ENCODE data around the gene NPFF.
A peak's percentile ranks its signal among the peaks of the same experiment; 100 is the strongest.
"Not testable (repeated sequence)": the region's sequence is repeated elsewhere in the genome, so short reads cannot be mapped to it uniquely, and the experiment has no call there.

NPFF gene

GRCh38 chr12:53483979-53484377, 23.3 kb downstream of the NPFF start:
- Histone ChIP-seq H3K9ac (ENCODE audit: low read depth in 1 of 2, low read length in 2 of 2) (no peak overlapping the region), H3K4me1 (ENCODE audit: control insufficient read depth in 1 of 2, insufficient read depth in 2 of 2, low read length in 2 of 2) (peaks cover 28 to 30% of the 10 kb centered on the region in 2 donors), H3K27ac (ENCODE audit: low read depth, low read length) (no peak overlapping the region), H3K36me3 (ENCODE audit: control insufficient read depth in 1 of 2, insufficient read depth in 2 of 2, low read length in 2 of 2) (peaks cover 28 to 74% of the 10 kb centered on the region in 2 donors), H3K27me3 (ENCODE audit: control insufficient read depth in 1 of 2, insufficient read depth in 2 of 2, low read length in 2 of 2) (no peaks in the 10 kb centered on the region), H3K4me3 (ENCODE audit: low read depth in 1 of 2, low read length in 2 of 2) (no peak overlapping the region), H3K9me3 (ENCODE audit: control insufficient read depth in 1 of 2, low read length in 2 of 2) (no peaks in the 10 kb centered on the region)

- H3K4me1 ChIP-seq (ENCODE audit: control insufficient read depth in 1 of 2, insufficient read depth in 2 of 2, low read length in 2 of 2) = peaks cover 28 to 30% of the 10 kb centered on the region in 2 donors
- no peaks in the 10 kb centered on the region for H3K9me3 ChIP-seq (ENCODE audit: control insufficient read depth in 1 of 2, low read length in 2 of 2)
- H3K9ac ChIP-seq (ENCODE audit: low read depth in 1 of 2, low read length in 2 of 2) = peak overlapping the region; percentile 16 to 19
- H3K27me3 ChIP-seq (ENCODE audit: control insufficient read depth in 1 of 2, insufficient read depth in 2 of 2, low read length in 2 of 2) = no peaks in the 10 kb centered on the region
- H3K36me3 ChIP-seq (ENCODE audit: control insufficient read depth in 1 of 2, insufficient read depth in 2 of 2, low read length in 2 of 2) = peaks cover 30 to 80% of the 10 kb centered on the region in 2 donors
- H3K27ac ChIP-seq (ENCODE audit: low read depth, low read length) = no peak overlapping the region
- H3K4me3 ChIP-seq (ENCODE audit: low read depth in 1 of 2, low read length in 2 of 2) = no peak overlapping the region
Measured at GRCh38 chr12:53483225-53483978, 23.9 kb downstream of the NPFF start.

GRCh38 chr12:53482626-53483168, 24.6 kb downstream of the NPFF start:
- Histone ChIP-seq H3K36me3 (ENCODE audit: control insufficient read depth in 1 of 2, insufficient read depth in 2 of 2, low read length in 2 of 2) (peaks cover 30 to 83% of the 10 kb centered on the region in 2 donors), H3K4me1 (ENCODE audit: control insufficient read depth in 1 of 2, insufficient read depth in 2 of 2, low read length in 2 of 2) (peaks cover 28 to 30% of the 10 kb centered on the region in 2 donors), H3K27ac (ENCODE audit: low read depth, low read length) (no peak overlapping the region), H3K9ac (ENCODE audit: low read depth in 1 of 2, low read length in 2 of 2) (peak overlapping the region in 1 of 2 donors; percentile 16), H3K27me3 (ENCODE audit: control insufficient read depth in 1 of 2, insufficient read depth in 2 of 2, low read length in 2 of 2) (no peaks in the 10 kb centered on the region), H3K9me3 (ENCODE audit: control insufficient read depth in 1 of 2, low read length in 2 of 2) (no peaks in the 10 kb centered on the region), H3K4me3 (ENCODE audit: low read depth in 1 of 2, low read length in 2 of 2) (no peak overlapping the region)

GRCh38 chr12:53481939-53482586, 25.2 kb downstream of the NPFF start:
- H3K27ac ChIP-seq (ENCODE audit: low read depth, low read length) = no peak overlapping the region
- peaks cover 28 to 30% of the 10 kb centered on the region in 2 donors for H3K4me1 ChIP-seq (ENCODE audit: control insufficient read depth in 1 of 2, insufficient read depth in 2 of 2, low read length in 2 of 2)
- no peak overlapping the region for H3K4me3 ChIP-seq (ENCODE audit: low read depth in 1 of 2, low read length in 2 of 2)
- peaks cover 31 to 78% of the 10 kb centered on the region in 2 donors for H3K36me3 ChIP-seq (ENCODE audit: control insufficient read depth in 1 of 2, insufficient read depth in 2 of 2, low read length in 2 of 2)
- H3K9me3 ChIP-seq (ENCODE audit: control insufficient read depth in 1 of 2, low read length in 2 of 2) = no peaks in the 10 kb centered on the region
- no peaks in the 10 kb centered on the region for H3K27me3 ChIP-seq (ENCODE audit: control insufficient read depth in 1 of 2, insufficient read depth in 2 of 2, low read length in 2 of 2)
- no peak overlapping the region for H3K9ac ChIP-seq (ENCODE audit: low read depth in 1 of 2, low read length in 2 of 2)

GRCh38 chr12:53481458-53481857, 25.8 kb downstream of the NPFF start:
- not testable (repeated sequence) for H3K9ac ChIP-seq (ENCODE audit: low read depth in 1 of 2, low read length in 2 of 2); H3K27me3 ChIP-seq (ENCODE audit: control insufficient read depth in 1 of 2, insufficient read depth in 2 of 2, low read length in 2 of 2); H3K9me3 ChIP-seq (ENCODE audit: control insufficient read depth in 1 of 2, low read length in 2 of 2); H3K4me3 ChIP-seq (ENCODE audit: low read depth in 1 of 2, low read length in 2 of 2); H3K27ac ChIP-seq (ENCODE audit: low read depth, low read length)
- peaks cover 37 to 76% of the 10 kb centered on the region in 2 donors for H3K36me3 ChIP-seq (ENCODE audit: control insufficient read depth in 1 of 2, insufficient read depth in 2 of 2, low read length in 2 of 2)
- peaks cover 28 to 30% of the 10 kb centered on the region in 2 donors for H3K4me1 ChIP-seq (ENCODE audit: control insufficient read depth in 1 of 2, insufficient read depth in 2 of 2, low read length in 2 of 2)

DNA sequence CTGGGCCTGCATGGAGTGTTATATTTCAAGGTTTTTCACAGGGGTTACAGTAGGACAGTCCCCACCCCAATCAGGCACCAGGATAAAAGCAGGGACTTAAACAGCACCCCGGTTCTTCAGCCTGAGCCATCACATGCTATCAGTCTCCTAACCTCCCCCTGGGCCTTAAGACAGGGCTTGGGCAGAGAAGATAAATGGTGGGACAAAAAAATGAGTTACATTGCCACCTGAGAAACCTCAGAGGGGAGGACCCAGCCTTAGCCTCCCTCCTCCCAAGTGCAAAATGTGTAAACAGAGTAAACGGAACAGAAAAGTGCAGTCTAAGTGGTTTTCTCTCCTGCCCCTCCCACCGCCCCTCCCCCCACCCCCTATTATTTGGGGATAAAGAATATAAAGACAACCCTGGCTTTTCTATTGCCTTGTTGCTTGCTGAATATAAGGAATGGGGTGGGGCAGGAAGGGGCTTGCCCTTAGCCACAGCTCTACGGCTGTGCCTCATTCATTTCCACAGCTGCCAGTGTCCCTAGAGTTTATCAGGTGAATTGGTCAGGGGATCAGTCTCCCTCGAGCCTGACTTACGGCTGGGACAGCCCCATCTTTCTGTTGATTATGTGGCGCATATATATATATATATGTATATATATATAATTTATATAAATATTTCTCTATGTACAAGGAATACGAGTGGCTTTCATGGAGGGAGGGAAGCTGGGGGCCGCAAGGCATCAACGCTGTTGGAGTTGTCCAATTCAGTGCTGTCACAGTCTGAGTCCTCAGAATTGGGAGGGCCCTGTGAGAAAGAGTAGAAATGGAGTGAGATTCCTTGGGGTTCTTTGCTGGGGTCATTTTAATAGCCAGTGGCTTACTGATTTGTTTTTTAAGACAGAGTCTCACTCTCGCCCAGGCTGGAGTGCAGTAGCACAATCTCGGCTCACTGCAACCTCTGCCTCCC, 26.5 kb downstream of the NPFF start:
- H3K9me3 ChIP-seq (ENCODE audit: control insufficient read depth in 1 of 2, low read length in 2 of 2) = no peaks in the 10 kb centered on the region
- no peak overlapping the region for H3K9ac ChIP-seq (ENCODE audit: low read depth in 1 of 2, low read length in 2 of 2)
- H3K4me3 ChIP-seq (ENCODE audit: low read depth in 1 of 2, low read length in 2 of 2) = no peak overlapping the region
- H3K27me3 ChIP-seq (ENCODE audit: control insufficient read depth in 1 of 2, insufficient read depth in 2 of 2, low read length in 2 of 2) = no peaks in the 10 kb centered on the region
- H3K4me1 ChIP-seq (ENCODE audit: control insufficient read depth in 1 of 2, insufficient read depth in 2 of 2, low read length in 2 of 2) = peaks cover 28 to 30% of the 10 kb centered on the region in 2 donors
- peaks cover 41 to 76% of the 10 kb centered on the region in 2 donors for H3K36me3 ChIP-seq (ENCODE audit: control insufficient read depth in 1 of 2, insufficient read depth in 2 of 2, low read length in 2 of 2)
- no peak overlapping the region for H3K27ac ChIP-seq (ENCODE audit: low read depth, low read length)

DNA sequence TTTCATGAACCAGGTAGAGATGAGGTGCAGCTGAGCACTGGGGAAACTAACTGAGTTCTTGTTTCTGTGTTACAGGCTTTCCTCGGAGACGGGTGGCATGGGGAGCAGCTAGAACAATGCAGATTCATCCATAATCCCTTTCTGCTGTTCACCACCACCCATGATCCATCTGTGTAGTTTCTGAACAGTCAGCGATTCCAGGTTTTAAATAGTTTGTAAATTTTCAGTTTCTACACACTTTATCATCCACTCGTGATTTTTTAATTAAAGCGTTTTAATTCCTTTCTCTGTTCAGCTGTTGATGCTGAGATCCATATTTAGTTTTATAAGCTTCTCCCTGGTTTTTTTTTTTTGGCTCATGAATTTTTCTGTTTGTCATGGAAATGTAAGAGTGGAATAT, 28.0 kb downstream of the NPFF start:
- Histone ChIP-seq H3K9ac (ENCODE audit: low read depth in 1 of 2, low read length in 2 of 2) (no peak overlapping the region), H3K27me3 (ENCODE audit: control insufficient read depth in 1 of 2, insufficient read depth in 2 of 2, low read length in 2 of 2) (no peaks in the 10 kb centered on the region), H3K4me1 (ENCODE audit: control insufficient read depth in 1 of 2, insufficient read depth in 2 of 2, low read length in 2 of 2) (peaks cover 32 to 37% of the 10 kb centered on the region in 2 donors), H3K4me3 (ENCODE audit: low read depth in 1 of 2, low read length in 2 of 2) (no peak overlapping the region), H3K9me3 (ENCODE audit: control insufficient read depth in 1 of 2, low read length in 2 of 2) (no peaks in the 10 kb centered on the region), H3K27ac (ENCODE audit: low read depth, low read length) (no peak overlapping the region), H3K36me3 (ENCODE audit: control insufficient read depth in 1 of 2, insufficient read depth in 2 of 2, low read length in 2 of 2) (peaks cover 50 to 81% of the 10 kb centered on the region in 2 donors)

DNA sequence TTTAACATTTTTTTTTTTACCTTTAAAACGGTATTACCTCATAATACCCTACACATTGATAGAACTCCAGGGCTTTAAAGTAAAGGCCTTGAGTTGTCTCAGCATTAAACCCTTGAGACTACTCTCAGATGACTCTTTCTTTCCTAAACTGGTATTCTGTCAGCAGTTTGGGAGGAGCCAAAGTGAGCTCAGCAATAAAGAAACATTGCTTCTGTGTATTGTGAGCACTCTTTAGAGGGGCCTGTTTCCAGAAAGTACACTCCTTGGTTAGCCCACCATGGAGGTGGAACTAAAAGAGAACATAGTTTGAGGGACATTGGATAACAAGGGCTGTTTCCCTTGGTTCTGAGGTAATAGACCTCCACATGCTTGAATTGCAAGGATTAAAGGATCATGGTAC, 28.4 kb downstream of the NPFF start:
- Histone ChIP-seq H3K9ac (ENCODE audit: low read depth in 1 of 2, low read length in 2 of 2) (no peak overlapping the region), H3K27me3 (ENCODE audit: control insufficient read depth in 1 of 2, insufficient read depth in 2 of 2, low read length in 2 of 2) (no peaks in the 10 kb centered on the region), H3K9me3 (ENCODE audit: control insufficient read depth in 1 of 2, low read length in 2 of 2) (no peaks in the 10 kb centered on the region), H3K4me1 (ENCODE audit: control insufficient read depth in 1 of 2, insufficient read depth in 2 of 2, low read length in 2 of 2) (peaks cover 31 to 39% of the 10 kb centered on the region in 2 donors), H3K27ac (ENCODE audit: low read depth, low read length) (no peak overlapping the region), H3K36me3 (ENCODE audit: control insufficient read depth in 1 of 2, insufficient read depth in 2 of 2, low read length in 2 of 2) (peaks cover 55 to 82% of the 10 kb centered on the region in 2 donors), H3K4me3 (ENCODE audit: low read depth in 1 of 2, low read length in 2 of 2) (no peak overlapping the region)

- Histone ChIP-seq H3K9me3 (ENCODE audit: control insufficient read depth in 1 of 2, low read length in 2 of 2) (no peaks in the 10 kb centered on the region), H3K4me3 (ENCODE audit: low read depth in 1 of 2, low read length in 2 of 2) (no peak overlapping the region), H3K27ac (ENCODE audit: low read depth, low read length) (no peak overlapping the region), H3K4me1 (ENCODE audit: control insufficient read depth in 1 of 2, insufficient read depth in 2 of 2, low read length in 2 of 2) (peaks cover 18 to 25% of the 10 kb centered on the region in 2 donors), H3K36me3 (ENCODE audit: control insufficient read depth in 1 of 2, insufficient read depth in 2 of 2, low read length in 2 of 2) (peaks cover 61 to 88% of the 10 kb centered on the region in 2 donors), H3K9ac (ENCODE audit: low read depth in 1 of 2, low read length in 2 of 2) (no peak overlapping the region), H3K27me3 (ENCODE audit: control insufficient read depth in 1 of 2, insufficient read depth in 2 of 2, low read length in 2 of 2) (no peaks in the 10 kb centered on the region)
Measured at GRCh38 chr12:53476769-53477209, 30.5 kb downstream of the NPFF start.

Measured in duodenal mucosa (tissue), 2 donors.